Memory B cell (primary cell): ENCODE data around the gene PRELP.
"Not testable (repeated sequence)": the region's sequence is repeated elsewhere in the genome, so short reads cannot be mapped to it uniquely, and the experiment has no call there.

Experiments used
- ATAC-seq: fragments of 150-1000 bp; cut with Tn5 transposase; 2 replicates; pipeline ENCODE4 v1.10.0; 2021; ENCODE audit warnings: low read depth, mild to moderate bottlenecking, moderate library complexity
- DNase-seq, 2 donors: peaks; one replicate each; pipeline ENCODE4 v3.0.0; 2022; ENCODE audit warnings: low spot score in 2 of 2
- H3K27ac Mint-ChIP-seq: one replicate; pipeline ENCODE4 v1.8.0; 2022; ENCODE audit warnings: mild to moderate bottlenecking, moderate library complexity, mixed read lengths
- H3K27me3 Mint-ChIP-seq: one replicate; pipeline ENCODE4 v1.8.0; 2022; ENCODE audit warnings: mixed read lengths
- H3K36me3 Mint-ChIP-seq: one replicate; pipeline ENCODE4 v1.8.0; 2022; ENCODE audit warnings: mild to moderate bottlenecking, mixed read lengths
- H3K4me1 Mint-ChIP-seq: one replicate; pipeline ENCODE4 v1.8.0; 2022; ENCODE audit warnings: mixed read lengths
- H3K4me3 Mint-ChIP-seq: one replicate; pipeline ENCODE4 v1.8.0; 2022; ENCODE audit warnings: mild to moderate bottlenecking, moderate library complexity, mixed read lengths
- H3K9me3 Mint-ChIP-seq: one replicate; pipeline ENCODE4 v1.8.0; 2022; ENCODE audit warnings: mixed read lengths

The PRELP gene

GRCh38 chr1:203462878-203463277 is 12.7 kb upstream of the PRELP start:
- Mint-ChIP-seq H3K4me3 (no peak overlapping the region), H3K36me3 (no peaks in the 10 kb centered on the region), H3K9me3 (no peaks in the 10 kb centered on the region), H3K27ac (no peak overlapping the region), H3K4me1 (peaks cover 16% of the 10 kb centered on the region), H3K27me3 (peaks cover 19% of the 10 kb centered on the region)
- no peak for ATAC-seq
- no peak for DNase-seq

GRCh38 chr1:203463469-203464062 is 12.0 kb upstream of the PRELP start:
- Mint-ChIP-seq H3K4me3 (no peak overlapping the region), H3K27ac (no peak overlapping the region), H3K9me3 (no peaks in the 10 kb centered on the region), H3K27me3 (peaks cover 18% of the 10 kb centered on the region), H3K36me3 (no peaks in the 10 kb centered on the region), H3K4me1 (peaks cover 16% of the 10 kb centered on the region)
- DNase-seq (no peak), ATAC-seq (no peak)

- Mint-ChIP-seq H3K4me1 (peaks cover 16% of the 10 kb centered on the region), H3K36me3 (no peaks in the 10 kb centered on the region), H3K27ac (no peak overlapping the region), H3K4me3 (no peak overlapping the region), H3K9me3 (no peaks in the 10 kb centered on the region), H3K27me3 (peaks cover 20% of the 10 kb centered on the region)
- DNase-seq (no peak), ATAC-seq (no peak)
Measured at GRCh38 chr1:203464226-203464625, 11.4 kb upstream of the PRELP start.

- Mint-ChIP-seq H3K27ac (no peak overlapping the region), H3K4me1 (peaks cover 14% of the 10 kb centered on the region), H3K36me3 (no peaks in the 10 kb centered on the region), H3K9me3 (no peaks in the 10 kb centered on the region), H3K4me3 (no peak overlapping the region), H3K27me3 (peaks cover 16% of the 10 kb centered on the region)
- no peak for DNase-seq
- no peak for ATAC-seq
Measured at GRCh38 chr1:203464743-203465142, 10.9 kb upstream of the PRELP start.

GRCh38 chr1:203465146-203465798 is 10.3 kb upstream of the PRELP start:
- no peak overlapping the region for H3K27ac Mint-ChIP-seq
- no peaks in the 10 kb centered on the region for H3K36me3 Mint-ChIP-seq
- no peaks in the 10 kb centered on the region for H3K9me3 Mint-ChIP-seq
- ATAC-seq (no peak), DNase-seq (no peak)
- H3K27me3 Mint-ChIP-seq, result peaks cover 14% of the 10 kb centered on the region
- H3K4me1 Mint-ChIP-seq, result peaks cover 10% of the 10 kb centered on the region
- H3K4me3 Mint-ChIP-seq, result no peak overlapping the region

- Mint-ChIP-seq H3K36me3 (no peaks in the 10 kb centered on the region), H3K9me3 (no peaks in the 10 kb centered on the region), H3K4me3 (no peak overlapping the region), H3K4me1 (peaks cover 8% of the 10 kb centered on the region), H3K27me3 (peaks cover 16% of the 10 kb centered on the region), H3K27ac (no peak overlapping the region)
- DNase-seq, result no peak
- ATAC-seq, result no peak
Measured at GRCh38 chr1:203465948-203466347, 9.7 kb upstream of the PRELP start.

GRCh38 chr1:203466906-203467549 is 8.6 kb upstream of the PRELP start:
- not testable (repeated sequence) for H3K27ac Mint-ChIP-seq, DNase-seq, H3K4me1 Mint-ChIP-seq, ATAC-seq, H3K4me3 Mint-ChIP-seq, H3K36me3 Mint-ChIP-seq, H3K9me3 Mint-ChIP-seq
- H3K27me3 Mint-ChIP-seq, result peaks cover 15% of the 10 kb centered on the region

GRCh38 chr1:203467550-203467921 is 8.1 kb upstream of the PRELP start:
- no peak for ATAC-seq
- no peak overlapping the region for H3K27ac Mint-ChIP-seq
- H3K36me3 Mint-ChIP-seq, result no peaks in the 10 kb centered on the region
- H3K9me3 Mint-ChIP-seq, result no peaks in the 10 kb centered on the region
- H3K4me1 Mint-ChIP-seq, result no peaks in the 10 kb centered on the region
- no peak for DNase-seq
- H3K27me3 Mint-ChIP-seq, result peaks cover 15% of the 10 kb centered on the region
- no peak overlapping the region for H3K4me3 Mint-ChIP-seq

GRCh38 chr1:203468326-203468725 is 7.3 kb upstream of the PRELP start:
- no peaks in the 10 kb centered on the region for H3K9me3 Mint-ChIP-seq
- no peak overlapping the region for H3K27ac Mint-ChIP-seq
- DNase-seq, result no peak
- peaks cover 15% of the 10 kb centered on the region for H3K27me3 Mint-ChIP-seq
- ATAC-seq, result no peak
- no peak overlapping the region for H3K4me3 Mint-ChIP-seq
- H3K4me1 Mint-ChIP-seq, result no peaks in the 10 kb centered on the region
- H3K36me3 Mint-ChIP-seq, result no peaks in the 10 kb centered on the region

- H3K36me3 Mint-ChIP-seq, result no peaks in the 10 kb centered on the region
- H3K27me3 Mint-ChIP-seq, result peaks cover 13% of the 10 kb centered on the region
- DNase-seq, result no peak
- no peak for ATAC-seq
- no peak overlapping the region for H3K4me3 Mint-ChIP-seq
- H3K9me3 Mint-ChIP-seq, result no peaks in the 10 kb centered on the region
- H3K27ac Mint-ChIP-seq, result no peak overlapping the region
- no peaks in the 10 kb centered on the region for H3K4me1 Mint-ChIP-seq
Measured at GRCh38 chr1:203470240-203470639, 5.4 kb upstream of the PRELP start.

- Mint-ChIP-seq H3K4me1 (no peaks in the 10 kb centered on the region), H3K9me3 (no peaks in the 10 kb centered on the region), H3K4me3 (no peak overlapping the region), H3K27me3 (peaks cover 17% of the 10 kb centered on the region), H3K27ac (no peak overlapping the region), H3K36me3 (no peaks in the 10 kb centered on the region)
- ATAC-seq (no peak), DNase-seq (no peak)
Measured at GRCh38 chr1:203471841-203472240, 3.8 kb upstream of the PRELP start.

- H3K27me3 Mint-ChIP-seq, result peaks cover 15% of the 10 kb centered on the region
- H3K36me3 Mint-ChIP-seq, result no peaks in the 10 kb centered on the region
- H3K9me3 Mint-ChIP-seq, result no peaks in the 10 kb centered on the region
- H3K4me3 Mint-ChIP-seq, result no peak overlapping the region
- ATAC-seq, result no peak
- H3K4me1 Mint-ChIP-seq, result no peaks in the 10 kb centered on the region
- DNase-seq, result no peak
- no peak overlapping the region for H3K27ac Mint-ChIP-seq
Measured at GRCh38 chr1:203473281-203473680, 2.3 kb upstream of the PRELP start.

GRCh38 chr1:203473781-203474305 is 1.8 kb upstream of the PRELP start:
- ATAC-seq (no peak), DNase-seq (no peak)
- no peaks in the 10 kb centered on the region for H3K36me3 Mint-ChIP-seq
- no peaks in the 10 kb centered on the region for H3K9me3 Mint-ChIP-seq
- H3K4me3 Mint-ChIP-seq, result no peak overlapping the region
- H3K27me3 Mint-ChIP-seq, result peaks cover 12% of the 10 kb centered on the region
- H3K4me1 Mint-ChIP-seq, result no peaks in the 10 kb centered on the region
- no peak overlapping the region for H3K27ac Mint-ChIP-seq

GRCh38 chr1:203476216-203476814 is 709 bp downstream of the PRELP start:
- H3K4me1 Mint-ChIP-seq, result no peaks in the 10 kb centered on the region
- ATAC-seq (no peak), DNase-seq (no peak)
- no peak overlapping the region for H3K27ac Mint-ChIP-seq
- no peaks in the 10 kb centered on the region for H3K36me3 Mint-ChIP-seq
- H3K9me3 Mint-ChIP-seq, result no peaks in the 10 kb centered on the region
- no peak overlapping the region for H3K4me3 Mint-ChIP-seq
- peaks cover 9% of the 10 kb centered on the region for H3K27me3 Mint-ChIP-seq
